GM10266 (cell line): ENCODE results near the gene NTM.

Source experiments
- DNase-seq: peaks from one replicate; pipeline ENCODE4 v3.0.0; 2012; ENCODE audit errors: extremely low spot score
- CTCF ChIP-seq: IDR thresholded peaks from 2 replicates; pipeline ENCODE4 v1.5.1; 2012; ENCODE audit warnings: mild to moderate bottlenecking, low read depth; ENCODE audit not compliant: control insufficient read depth, insufficient read depth; ENCODE audit errors: missing control alignments

Gene NTM

DNA sequence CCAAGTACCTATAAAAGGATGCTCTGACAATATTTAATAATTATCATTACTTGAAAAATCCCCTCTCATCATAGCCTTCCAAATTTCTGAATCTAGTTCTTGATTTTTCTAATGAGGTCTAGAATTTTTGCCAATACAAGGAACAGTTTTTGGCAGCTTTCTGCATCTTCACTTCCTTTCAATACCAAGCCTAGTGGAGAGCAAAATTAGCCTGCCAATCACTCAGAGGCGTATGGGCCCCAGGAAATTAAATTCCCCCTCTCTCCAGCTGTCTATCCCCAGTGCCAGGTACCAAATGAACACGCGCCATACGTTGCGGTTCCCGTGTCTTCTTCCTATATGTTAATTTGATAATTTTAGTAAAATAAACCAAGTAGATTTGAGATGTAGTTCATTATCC is 293.9 kb downstream of the NTM start:
- DNase-seq, result no peak
- no peak for TF ChIP-seq CTCF

DNA sequence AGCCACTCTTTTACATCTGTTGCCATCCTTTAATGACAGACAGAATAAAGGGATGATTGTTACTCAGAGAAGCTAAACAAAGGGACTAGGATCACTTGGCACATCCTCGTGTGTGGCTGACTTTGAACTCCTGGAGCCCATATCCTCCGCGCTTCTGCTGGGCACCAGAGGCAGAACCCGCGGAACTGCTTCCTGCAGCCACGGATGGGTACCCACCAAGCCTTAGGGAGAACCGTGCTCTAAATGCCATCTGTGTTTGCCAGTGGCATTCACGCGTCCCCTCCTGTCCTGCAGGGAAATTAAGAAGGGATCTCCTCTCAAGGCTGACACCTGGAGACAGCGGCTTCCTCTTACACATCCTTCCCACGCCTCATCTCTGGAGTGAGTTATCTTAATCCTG is 294.4 kb downstream of the NTM start:
- no peak for TF ChIP-seq CTCF
- no peak for DNase-seq

- no peak for TF ChIP-seq CTCF
- no peak for DNase-seq
Observed at GRCh38 chr11:131665344-131665968, 295.0 kb downstream of the NTM start.

DNA sequence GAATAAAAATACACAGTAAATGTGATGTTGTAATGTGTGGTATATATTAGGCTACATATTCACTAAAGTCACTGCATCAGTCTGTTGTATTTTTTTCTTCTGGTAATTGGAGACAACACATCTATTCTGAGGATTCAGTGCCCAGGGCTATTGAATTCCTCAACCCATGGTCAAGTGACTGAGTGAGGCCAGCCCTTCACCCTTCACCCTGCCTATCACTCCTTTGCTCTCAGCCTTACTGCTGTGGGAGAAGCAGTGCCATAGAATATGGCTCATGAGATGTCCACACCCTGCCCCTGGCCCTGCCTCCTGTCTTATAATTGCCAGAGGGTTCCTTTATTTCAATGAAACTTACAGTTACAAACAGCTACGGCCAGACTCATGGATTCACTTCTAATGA is 295.6 kb downstream of the NTM start:
- no peak for DNase-seq
- TF ChIP-seq CTCF, result no peak

DNA sequence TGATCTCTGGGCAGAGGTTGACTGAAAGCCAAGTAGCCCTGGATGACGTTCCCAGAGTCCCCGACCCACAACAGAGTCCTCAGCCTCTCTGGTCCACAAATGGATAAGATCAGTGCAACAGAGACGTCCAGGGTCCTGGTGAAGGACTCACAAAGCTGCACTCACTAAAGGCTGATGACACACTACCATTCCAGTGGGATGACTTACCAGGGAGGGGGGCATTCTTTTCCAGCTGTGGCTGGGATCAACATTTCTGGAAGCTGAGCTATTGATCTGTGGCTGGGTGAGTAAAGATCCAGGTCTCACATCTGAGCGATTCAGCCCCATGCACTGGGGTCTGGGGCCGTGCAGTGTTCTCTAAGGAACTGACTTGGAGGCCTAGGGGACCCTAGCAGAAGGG is 296.2 kb downstream of the NTM start:
- DNase-seq, result no peak
- no peak for TF ChIP-seq CTCF

DNA sequence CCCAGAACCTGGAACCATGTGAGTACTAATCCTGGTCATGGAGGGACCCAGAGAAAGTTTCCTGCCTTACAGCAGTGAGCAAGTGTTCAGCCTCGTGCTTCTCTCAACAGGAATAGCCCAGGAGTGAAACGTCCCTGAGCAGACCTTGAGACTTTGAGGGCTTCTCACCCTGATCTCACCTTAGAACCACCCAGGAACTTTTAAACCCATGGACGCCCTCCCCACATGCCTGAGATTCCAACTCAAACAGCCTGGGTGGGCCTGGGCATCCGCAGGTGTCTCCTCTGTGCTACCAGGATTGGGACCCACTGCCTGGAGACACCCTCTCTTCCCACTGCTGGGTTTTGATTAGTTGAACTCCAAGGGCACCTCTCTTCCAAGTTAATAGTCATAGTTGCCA is 297.2 kb downstream of the NTM start:
- DNase-seq, result no peak

More for the DNA sequence above, 297.2 kb downstream of the NTM start:
- TF ChIP-seq CTCF, result no peak
